T-helper 1 cell (primary cell): Measurements from ENCODE around the gene AFAP1.

Experiments
- DNase-seq, 5 donors: peaks; one replicate each; pipeline ENCODE4 v3.0.0-alpha.2; 2012 to 2020

AFAP1 gene

DNA sequence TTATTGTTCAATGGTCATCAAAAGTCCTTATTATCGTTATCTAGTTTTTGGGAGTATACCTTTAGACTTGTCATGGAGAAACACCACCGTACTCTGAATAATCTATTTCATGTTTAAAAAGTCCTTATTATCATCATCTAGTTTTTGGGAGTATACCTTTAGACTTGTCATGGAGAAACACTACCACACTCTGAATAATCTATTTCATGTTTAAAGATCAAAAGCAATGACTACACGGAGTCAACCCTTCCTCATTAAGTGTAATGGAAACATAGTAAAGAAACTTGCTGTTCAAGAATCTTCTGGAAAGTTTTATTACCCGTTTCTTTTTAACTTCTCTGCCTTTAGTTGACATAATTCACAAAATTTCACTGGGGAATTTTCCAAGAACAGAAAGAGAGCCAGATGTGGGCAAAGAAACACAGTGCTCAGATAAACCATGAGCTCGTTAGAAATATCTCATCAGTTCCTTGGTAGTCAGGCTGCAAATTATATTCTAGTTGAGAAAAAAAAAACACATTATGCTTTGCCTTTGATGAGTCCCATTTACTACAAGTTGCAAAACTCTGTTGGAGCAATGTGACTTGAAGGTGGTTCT lies 158.8 kb downstream of the AFAP1 start:
- DNase-seq, result no peak

DNA sequence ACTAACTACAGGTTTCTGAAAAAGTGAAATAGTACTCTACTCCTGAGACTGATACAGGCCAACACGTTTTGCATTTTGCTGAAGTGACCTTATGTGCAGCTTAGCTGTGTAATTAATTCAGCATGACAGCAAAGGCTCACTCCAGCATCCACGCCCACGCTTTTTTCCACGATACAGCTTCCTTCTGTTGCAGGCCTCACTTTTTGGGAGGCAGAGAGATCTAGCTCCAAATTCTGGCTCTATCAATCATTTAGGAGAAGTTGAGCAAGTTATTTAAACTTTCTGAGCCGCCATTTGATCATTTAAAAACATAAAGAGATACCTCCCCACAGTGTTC lies 160.3 kb downstream of the AFAP1 start:
- no peak for DNase-seq

DNA sequence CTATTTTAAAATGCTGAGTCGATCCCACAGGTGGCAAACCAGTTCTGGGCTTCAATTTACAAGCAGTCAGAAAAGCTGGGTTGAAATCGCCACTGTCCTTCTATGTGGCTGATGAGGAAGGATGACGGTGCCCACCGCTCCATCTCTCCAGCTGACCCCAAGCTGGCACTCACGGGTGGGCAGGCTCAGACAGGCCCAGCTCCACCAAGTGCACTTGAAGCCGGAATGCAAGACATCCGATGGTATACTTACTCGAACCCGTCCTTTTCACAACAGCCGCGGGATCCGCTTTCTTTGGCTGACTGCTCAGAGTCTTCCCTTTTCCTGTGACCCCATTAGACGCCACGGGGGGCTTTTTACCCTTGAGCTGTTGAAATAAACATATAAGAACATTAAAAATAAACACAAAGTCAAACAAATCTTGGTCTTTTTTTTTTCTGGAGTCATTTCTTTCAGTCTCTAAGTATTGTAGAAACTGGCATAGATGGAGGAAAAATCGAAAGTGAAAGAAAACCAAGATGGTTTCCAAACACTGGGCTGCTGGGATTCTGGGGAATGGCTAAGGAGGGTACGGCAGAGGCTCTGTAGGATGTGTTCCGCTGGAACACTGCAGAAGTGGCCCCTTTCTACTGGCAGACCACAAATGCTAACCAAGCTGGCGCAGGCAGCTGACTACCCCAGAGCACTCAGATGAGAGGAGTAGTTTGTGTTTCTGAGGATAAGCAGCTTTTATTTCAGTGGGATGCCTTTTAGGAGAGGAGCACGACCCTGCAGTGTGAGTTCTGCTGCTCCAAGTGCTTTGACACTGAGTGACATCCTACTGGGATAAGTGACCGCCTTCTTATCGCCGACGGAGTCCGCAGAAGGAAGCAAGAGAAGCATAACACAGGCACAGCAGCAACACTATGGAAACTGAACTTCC lies 160.9 kb downstream of the AFAP1 start:
- DNase-seq, result no peak

- DNase-seq, result no peak
Measured at GRCh38 chr4:7777871-7778509, 161.7 kb downstream of the AFAP1 start.

DNA sequence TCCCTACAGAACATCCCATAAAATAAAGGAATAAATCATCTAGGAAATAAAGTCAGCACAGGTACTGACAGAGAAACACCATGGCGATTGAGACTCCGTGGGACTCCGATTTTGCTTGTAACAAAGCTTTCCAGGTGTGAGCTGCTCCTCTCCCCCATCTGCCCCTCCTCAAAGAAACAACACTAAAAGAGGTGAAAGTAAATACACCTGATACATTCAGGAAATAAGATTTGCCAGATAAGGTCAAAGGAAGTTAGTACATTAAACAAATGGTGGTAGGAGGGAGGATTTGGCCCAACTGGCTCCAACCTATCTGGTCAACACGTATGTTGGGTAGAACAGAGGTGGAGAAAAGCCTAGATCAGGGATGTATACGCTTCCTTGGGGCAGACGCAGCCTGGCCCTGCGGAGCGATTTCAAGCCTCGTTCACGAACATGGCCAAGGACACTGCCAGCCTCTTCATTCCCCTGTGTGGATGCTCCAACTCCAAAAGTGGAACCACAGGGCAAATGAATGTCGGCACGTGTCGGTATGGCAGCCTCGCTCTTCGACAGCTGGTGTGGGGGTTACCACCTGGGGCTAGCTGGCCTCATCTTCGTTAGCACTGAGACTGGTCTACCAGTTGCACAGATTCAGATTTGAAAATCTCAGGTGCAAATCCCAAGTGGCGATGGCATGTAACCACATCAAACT lies 162.5 kb downstream of the AFAP1 start:
- no peak for DNase-seq

GRCh38 chr4:7775396-7775795 lies 164.3 kb downstream of the AFAP1 start:
- DNase-seq, result no peak

DNA sequence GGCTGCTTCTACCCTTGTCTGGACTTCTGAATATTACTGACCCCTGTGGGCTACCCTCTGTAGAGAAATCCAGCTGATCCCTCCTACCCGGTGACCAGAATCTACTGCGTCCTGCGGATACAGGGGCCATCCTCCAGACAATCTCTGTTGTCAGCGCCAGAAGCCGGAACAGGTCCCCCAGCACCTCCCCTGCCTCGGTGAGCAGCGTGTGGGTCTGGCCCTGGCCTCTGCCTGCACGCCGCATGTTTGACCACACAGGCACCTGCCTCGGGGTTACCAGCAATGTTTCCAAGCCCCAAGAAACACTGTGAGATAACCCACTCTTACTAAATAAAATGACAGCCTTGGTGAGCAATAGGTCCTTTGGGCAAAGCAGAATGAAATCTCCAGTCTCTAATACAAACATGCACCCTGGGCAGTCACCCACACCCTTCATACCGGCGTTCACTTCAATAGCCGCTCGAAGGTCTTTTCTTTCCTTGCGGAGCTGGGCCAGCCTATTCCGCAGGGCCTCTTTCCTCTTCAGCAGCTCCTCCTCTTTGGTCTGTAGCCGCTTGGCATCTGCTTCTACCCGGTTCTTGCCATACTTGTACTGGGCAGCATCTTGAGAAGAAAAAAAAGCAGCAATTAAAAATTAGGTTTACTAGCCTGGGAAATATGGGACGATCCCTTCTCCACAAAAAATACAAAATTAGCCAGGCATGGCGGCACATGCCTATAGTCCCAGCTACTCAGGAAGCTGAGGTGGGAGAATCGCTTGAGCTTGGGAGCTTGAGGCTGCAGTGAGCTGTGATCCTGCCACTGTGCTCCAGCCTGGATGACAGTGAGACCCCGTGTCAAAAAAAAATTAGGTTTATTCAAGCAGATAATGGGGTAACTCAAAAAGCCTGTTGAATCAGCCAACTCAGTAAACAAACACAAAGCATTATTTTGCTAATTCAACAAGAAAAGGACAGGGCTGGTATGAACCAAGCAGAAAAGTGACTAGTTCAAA lies 165.1 kb downstream of the AFAP1 start:
- no peak for DNase-seq

- DNase-seq, result no peak
Measured at GRCh38 chr4:7773401-7774180, 166.1 kb downstream of the AFAP1 start.

DNA sequence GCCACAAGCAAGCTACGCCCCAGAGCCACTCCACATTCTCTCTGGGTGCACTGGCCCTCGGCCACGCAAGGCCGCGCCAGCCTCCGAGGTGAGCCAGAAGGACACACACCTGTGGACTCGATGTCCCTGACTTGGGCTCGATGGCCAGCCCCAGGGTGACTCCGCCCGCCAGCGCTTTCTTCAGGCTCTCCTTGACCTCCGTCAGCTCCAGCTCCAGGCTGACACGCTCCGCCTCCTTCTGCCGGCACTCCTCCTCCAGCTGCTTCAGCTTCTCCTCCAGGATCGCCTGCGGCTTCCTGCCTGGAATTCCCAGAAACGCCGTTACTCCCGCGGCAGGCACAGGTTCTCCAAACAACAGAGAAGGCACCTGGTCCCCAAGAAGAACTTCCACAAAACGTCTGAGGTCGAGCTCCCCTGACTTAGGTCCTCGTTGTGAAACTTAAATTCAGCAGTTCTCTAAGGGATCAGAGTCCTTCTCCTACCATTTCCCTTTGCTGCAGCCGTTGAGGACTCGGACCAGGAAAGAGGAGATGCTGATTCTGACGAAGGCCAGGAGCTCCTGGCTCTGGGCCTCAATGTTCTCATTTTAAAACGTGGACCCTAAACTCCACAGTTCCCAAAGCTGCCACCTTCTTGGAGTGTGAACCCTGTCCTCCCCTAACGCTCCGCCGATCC lies 166.8 kb downstream of the AFAP1 start:
- no peak for DNase-seq

DNA sequence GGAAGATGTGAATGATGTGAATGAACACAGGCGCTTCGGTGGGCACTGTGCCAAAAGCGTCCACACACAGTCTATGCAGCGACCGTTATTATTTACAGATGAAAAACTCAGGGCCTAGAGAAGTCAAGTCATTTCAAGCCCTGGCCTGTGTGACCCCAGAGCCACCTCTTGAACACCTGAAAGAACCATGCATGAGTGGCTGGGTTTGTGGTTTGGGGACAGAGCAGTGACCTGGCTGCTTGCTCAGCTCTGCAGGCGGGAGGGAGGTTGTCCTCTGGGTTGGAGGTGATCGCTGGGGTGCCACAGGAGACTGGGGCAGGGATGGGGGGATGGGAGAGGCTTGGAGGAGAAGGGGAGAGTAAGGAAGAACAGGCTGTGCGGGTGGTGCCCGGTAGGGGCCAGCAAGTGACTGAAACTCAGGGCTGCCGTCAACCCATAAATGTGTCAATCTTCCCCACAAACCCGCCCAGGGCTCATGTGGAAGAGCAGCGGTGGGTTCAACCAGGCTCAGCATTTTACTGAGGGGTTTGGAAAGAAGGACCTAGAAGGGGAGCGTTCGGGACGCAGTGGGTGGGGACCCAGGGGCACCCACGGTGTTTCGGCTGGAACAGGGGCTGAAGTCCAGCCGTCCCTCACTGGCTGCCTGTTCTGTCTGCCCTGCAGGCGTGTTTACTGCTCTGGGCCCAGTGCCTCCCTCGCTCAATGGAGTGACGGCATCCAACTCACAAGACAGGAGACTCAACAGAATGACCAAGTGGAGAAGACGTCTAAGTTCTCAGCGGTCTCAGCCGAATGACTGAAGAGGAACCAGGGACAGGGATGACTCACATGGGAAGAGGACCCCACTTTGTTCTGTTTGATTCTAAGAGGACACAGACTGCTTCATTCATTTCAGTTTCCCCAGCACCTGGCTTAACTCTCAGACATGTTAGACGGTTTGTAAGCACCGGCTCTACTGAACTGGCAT lies 167.8 kb downstream of the AFAP1 start:
- DNase-seq, result no peak

- peak in 2 of 5 donors; percentile 22 to 26 for DNase-seq
Measured at GRCh38 chr4:7771056-7771455, 168.6 kb downstream of the AFAP1 start.

- peak in 1 of 5 donors; percentile 16 for DNase-seq
Measured at GRCh38 chr4:7770224-7771050, 169.2 kb downstream of the AFAP1 start.

DNA sequence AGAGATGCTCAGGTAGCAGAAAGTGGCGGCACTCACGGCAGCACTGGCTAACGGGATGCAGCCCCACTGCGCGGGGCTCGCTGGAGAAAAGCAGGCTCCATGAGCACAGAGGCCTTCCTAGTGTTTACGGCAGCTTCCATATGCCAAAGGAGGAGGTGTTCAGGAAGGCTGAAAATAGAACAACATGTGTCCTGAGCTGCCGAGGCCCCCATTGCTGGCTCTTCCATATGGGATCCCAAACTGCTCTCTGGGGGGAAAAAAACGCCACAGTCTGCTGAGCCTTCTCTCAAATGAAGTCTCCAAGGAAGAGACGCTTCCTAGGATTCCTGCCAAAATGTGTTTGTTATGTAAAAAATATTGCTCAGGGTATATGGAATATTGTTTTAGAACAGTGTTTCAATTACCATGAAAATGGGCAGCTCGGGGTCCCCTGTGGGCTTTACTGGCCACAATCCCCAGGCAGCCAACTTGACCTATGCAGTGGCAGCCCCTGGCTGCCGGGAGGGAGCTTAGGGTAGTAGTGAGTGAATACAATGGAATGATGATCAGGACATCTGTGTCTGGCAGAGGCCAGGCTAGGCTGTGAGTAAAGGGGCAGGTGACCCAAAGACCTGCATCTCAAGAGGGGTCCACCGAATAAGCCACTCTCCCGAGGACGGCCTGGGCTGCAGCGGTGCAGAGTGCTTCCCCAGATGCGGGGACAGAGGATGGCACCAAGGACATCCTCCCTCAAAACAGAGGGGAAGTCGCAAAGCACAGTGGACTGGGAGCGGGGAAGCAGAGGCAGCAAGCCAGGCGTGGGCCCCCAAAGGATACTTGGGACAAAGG lies 170.1 kb downstream of the AFAP1 start:
- DNase-seq, result no peak

DNA sequence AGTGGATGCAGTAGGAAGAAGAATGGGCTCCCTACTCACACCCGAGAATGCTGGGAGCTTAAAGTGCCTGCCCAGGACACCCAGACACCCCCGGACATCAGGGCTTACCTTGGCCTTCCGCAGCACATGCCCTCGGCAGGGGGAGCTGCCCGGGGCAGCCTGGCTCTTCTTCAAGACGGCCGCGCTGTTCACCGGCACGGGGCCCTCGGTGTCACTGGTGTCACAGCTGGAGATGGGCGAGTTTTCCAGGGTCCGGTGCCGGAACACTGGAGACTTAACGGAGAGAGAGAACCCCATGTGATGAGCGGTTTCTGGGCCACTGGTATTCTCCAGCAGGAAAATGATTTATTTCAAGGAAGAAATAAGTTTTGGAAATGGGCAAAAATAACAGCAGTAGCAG lies 170.9 kb downstream of the AFAP1 start:
- DNase-seq, result no peak

- no peak for DNase-seq
Measured at GRCh38 chr4:7767966-7768365, 171.7 kb downstream of the AFAP1 start.

- DNase-seq, result no peak
Measured at GRCh38 chr4:7767526-7767925, 172.1 kb downstream of the AFAP1 start.

DNA sequence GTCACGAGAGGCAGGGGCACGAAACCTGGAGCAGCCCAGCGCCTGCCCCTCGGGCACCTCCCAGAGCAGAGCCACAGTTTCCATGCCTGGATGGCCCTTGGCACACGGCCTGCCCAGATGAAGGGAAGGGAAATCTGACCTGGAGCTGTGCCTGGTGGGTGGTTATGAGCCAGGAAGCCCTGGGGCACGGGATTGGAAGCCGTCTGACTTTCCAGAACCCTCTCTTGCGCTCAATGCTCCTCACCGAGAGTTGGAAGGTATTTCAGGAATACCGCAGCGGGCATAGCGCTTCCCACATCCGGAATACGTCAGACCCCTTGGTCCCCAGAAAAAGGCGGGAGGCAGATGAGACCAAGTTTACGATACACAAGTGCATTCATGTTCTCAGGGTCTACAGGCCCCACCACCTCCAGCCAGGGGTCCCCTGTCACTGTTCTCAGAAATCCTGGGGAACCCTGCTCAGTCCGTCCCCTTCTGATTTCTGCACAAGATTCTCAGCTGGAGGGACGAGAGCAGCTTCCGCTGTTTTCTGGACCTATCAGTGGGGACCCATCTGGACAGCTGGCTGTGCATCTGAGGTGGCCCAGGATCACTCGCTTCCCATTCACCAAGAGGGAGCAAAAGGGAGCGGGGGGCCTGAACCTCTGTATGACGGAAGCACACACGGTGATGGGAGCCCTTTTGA lies 172.9 kb downstream of the AFAP1 start:
- DNase-seq, result no peak
